ENCODE data around the gene A2M. TPM values are rescaled to one million over a fixed set of nuclear protein-coding genes. Genes with fewer than 3 reads are reported as not detected.

A2M gene
- total and polyA plus RNA-seq, 2 of the 13 experiments (the other 11 are each of a cell fraction or from before 2014, with no cell fraction given) = 2,807 to 6,551 TPM

DNA sequence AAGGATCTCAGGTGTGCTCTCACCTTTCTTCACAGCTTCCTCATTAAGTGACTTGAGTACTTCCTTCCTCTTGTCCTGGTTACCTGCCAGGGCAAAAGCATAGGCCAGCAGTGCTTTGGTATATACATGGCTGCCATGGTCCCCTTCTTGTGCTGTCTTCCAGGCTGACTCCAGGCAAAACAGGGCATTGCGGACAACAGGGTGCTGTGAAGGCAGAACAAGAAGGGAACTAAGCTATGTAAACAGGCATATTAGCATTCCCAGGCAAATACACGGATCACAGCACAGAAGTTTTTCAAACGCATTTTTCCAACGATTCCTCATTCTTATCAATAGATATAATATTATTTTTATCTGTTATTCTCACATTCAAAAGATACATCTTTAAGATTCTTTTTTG is 39.0 kb downstream of the A2M start:
- Histone ChIP-seq H3K4me1 (ENCODE audit: insufficient read depth, low read length) (peaks cover 20% of the 10 kb centered on the region), H4K20me1 (ENCODE audit: insufficient read depth, low read length) (peaks cover 40% of the 10 kb centered on the region), H3K27ac (ENCODE audit: extremely low read length, insufficient read depth, low read length) (no peak overlapping the region), H3K79me2 (ENCODE audit: insufficient read depth, low read length) (peaks cover 8% of the 10 kb centered on the region), H3K9me3 (ENCODE audit: low read length) (no peaks in the 10 kb centered on the region), H3K27me3 (ENCODE audit: control insufficient read depth in 1 of 2, insufficient read depth in 2 of 2, low read length in 2 of 2) (no peaks in the 10 kb centered on the region), H3K9ac (ENCODE audit: insufficient read depth, low read depth, low read length) (no peak overlapping the region), H3K36me3 (replicated peaks in 1 of 2; ENCODE audit: control insufficient read depth in 1 of 2, insufficient read depth in 2 of 2, low read length in 2 of 2) (peaks cover 38 to 96% of the 10 kb centered on the region in 2 experiments), H2AFZ (ENCODE audit: low read length) (no peak overlapping the region), H3K4me2 (ENCODE audit: low read depth, low read length) (no peak overlapping the region), H3K4me3 (replicated peaks in 1 of 3; ENCODE audit: insufficient read depth in 1 of 3, low read depth in 2 of 3, low read length in 3 of 3) (no peak overlapping the region)
- 98% methylated on average over 4 of the region's 4 CpGs for WGBS (ENCODE audit: low lambda C conversion rate)
- DNase-seq (ENCODE audit: low spot score) (no peak), ATAC-seq (peak; percentile 3; the same call in 1 of the 3 replicates), FAIRE-seq (no peak)
- no TSS peak for BruUV-seq (replicated peaks)
- POLR2A ChIA-PET = interaction anchor here (2.0 kb wide), 1 partner anchor 11 kb away, joined by 9 read pairs; no protein-coding TSS in a partner anchor
- in situ Hi-C loops (cut with HindIII; ENCODE audit: extremely low pct_ligation_motif_present, low pct_unique_long_range_greater_than_20kb) = no loop called here
- CTCF ChIA-PET (ENCODE audit: low intra/inter-chr PET ratio, low total read pairs) = no interaction called here
- intact Hi-C loops (cut with micrococcal nuclease; ENCODE audit: unreplicated experiment) = no loop called here
- TF ChIP-seq HOXA5 (CRISPR knock-in tag; IDR thresholded peaks at IDR 0.05) = no peak
- TF ChIP-seq IRX3 (CRISPR knock-in tag; IDR thresholded peaks at IDR 0.05; ENCODE audit: borderline replicate concordance, low read depth) = no peak
- TF ChIP-seq KLF11 (CRISPR knock-in tag; IDR thresholded peaks at IDR 0.05) = no peak
- peak; percentile 94 for TF ChIP-seq RBM22 (optimal IDR thresholded peaks at IDR 0.05; ENCODE audit: low read length)
- TF ChIP-seq MTF2 (CRISPR knock-in tag; IDR thresholded peaks at IDR 0.05; ENCODE audit: borderline replicate concordance) = no peak
- no peak for TF ChIP-seq HDAC6 (IDR thresholded peaks at IDR 0.05; ENCODE audit: low read depth, low read length)
- TF ChIP-seq ZNF251 (CRISPR knock-in tag; IDR thresholded peaks at IDR 0.05) = no peak
- TF ChIP-seq ZNF530 (CRISPR knock-in tag; IDR thresholded peaks at IDR 0.05; ENCODE audit: low read depth) = no peak
- TF ChIP-seq ZNF331 (CRISPR knock-in tag; IDR thresholded peaks at IDR 0.05) = no peak
- TF ChIP-seq, protein P1, sequence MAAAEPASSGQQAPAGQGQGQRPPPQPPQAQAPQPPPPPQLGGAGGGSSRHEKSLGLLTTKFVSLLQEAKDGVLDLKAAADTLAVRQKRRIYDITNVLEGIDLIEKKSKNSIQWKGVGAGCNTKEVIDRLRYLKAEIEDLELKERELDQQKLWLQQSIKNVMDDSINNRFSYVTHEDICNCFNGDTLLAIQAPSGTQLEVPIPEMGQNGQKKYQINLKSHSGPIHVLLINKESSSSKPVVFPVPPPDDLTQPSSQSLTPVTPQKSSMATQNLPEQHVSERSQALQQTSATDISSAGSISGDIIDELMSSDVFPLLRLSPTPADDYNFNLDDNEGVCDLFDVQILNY (CRISPR knock-in tag; conservative IDR thresholded peaks at IDR 0.05) = no peak
- TF ChIP-seq ZFY (CRISPR knock-in tag; IDR thresholded peaks at IDR 0.05) = no peak
- TF ChIP-seq, protein P2, sequence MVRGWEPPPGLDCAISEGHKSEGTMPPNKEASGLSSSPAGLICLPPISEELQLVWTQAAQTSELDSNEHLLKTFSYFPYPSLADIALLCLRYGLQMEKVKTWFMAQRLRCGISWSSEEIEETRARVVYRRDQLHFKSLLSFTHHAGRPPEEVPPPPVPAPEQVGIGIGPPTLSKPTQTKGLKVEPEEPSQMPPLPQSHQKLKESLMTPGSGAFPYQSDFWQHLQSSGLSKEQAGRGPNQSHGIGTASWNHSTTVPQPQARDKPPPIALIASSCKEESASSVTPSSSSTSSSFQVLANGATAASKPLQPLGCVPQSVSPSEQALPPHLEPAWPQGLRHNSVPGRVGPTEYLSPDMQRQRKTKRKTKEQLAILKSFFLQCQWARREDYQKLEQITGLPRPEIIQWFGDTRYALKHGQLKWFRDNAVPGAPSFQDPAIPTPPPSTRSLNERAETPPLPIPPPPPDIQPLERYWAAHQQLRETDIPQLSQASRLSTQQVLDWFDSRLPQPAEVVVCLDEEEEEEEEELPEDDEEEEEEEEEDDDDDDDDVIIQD (CRISPR knock-in tag; IDR thresholded peaks at IDR 0.05; ENCODE audit: low read depth) = no peak
- TF ChIP-seq ZNF773 (CRISPR knock-in tag; IDR thresholded peaks at IDR 0.05; ENCODE audit: borderline replicate concordance) = no peak
- no peak for TF ChIP-seq ZNF337 (CRISPR knock-in tag; IDR thresholded peaks at IDR 0.05; ENCODE audit: borderline replicate concordance, low read depth)
- TF ChIP-seq CBX5 (CRISPR knock-in tag; IDR thresholded peaks at IDR 0.05; ENCODE audit: borderline replicate concordance) = no peak
- TF ChIP-seq, protein P3, sequence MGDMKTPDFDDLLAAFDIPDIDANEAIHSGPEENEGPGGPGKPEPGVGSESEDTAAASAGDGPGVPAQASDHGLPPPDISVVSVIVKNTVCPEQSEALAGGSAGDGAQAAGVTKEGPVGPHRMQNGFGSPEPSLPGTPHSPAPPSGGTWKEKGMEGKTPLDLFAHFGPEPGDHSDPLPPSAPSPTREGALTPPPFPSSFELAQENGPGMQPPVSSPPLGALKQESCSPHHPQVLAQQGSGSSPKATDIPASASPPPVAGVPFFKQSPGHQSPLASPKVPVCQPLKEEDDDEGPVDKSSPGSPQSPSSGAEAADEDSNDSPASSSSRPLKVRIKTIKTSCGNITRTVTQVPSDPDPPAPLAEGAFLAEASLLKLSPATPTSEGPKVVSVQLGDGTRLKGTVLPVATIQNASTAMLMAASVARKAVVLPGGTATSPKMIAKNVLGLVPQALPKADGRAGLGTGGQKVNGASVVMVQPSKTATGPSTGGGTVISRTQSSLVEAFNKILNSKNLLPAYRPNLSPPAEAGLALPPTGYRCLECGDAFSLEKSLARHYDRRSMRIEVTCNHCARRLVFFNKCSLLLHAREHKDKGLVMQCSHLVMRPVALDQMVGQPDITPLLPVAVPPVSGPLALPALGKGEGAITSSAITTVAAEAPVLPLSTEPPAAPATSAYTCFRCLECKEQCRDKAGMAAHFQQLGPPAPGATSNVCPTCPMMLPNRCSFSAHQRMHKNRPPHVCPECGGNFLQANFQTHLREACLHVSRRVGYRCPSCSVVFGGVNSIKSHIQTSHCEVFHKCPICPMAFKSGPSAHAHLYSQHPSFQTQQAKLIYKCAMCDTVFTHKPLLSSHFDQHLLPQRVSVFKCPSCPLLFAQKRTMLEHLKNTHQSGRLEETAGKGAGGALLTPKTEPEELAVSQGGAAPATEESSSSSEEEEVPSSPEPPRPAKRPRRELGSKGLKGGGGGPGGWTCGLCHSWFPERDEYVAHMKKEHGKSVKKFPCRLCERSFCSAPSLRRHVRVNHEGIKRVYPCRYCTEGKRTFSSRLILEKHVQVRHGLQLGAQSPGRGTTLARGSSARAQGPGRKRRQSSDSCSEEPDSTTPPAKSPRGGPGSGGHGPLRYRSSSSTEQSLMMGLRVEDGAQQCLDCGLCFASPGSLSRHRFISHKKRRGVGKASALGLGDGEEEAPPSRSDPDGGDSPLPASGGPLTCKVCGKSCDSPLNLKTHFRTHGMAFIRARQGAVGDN (CRISPR knock-in tag; IDR thresholded peaks at IDR 0.05) = no peak
- TF ChIP-seq GFI1 (CRISPR knock-in tag; IDR thresholded peaks at IDR 0.05; ENCODE audit: borderline replicate concordance) = no peak
- TF ChIP-seq, protein P4, sequence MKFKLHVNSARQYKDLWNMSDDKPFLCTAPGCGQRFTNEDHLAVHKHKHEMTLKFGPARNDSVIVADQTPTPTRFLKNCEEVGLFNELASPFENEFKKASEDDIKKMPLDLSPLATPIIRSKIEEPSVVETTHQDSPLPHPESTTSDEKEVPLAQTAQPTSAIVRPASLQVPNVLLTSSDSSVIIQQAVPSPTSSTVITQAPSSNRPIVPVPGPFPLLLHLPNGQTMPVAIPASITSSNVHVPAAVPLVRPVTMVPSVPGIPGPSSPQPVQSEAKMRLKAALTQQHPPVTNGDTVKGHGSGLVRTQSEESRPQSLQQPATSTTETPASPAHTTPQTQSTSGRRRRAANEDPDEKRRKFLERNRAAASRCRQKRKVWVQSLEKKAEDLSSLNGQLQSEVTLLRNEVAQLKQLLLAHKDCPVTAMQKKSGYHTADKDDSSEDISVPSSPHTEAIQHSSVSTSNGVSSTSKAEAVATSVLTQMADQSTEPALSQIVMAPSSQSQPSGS (CRISPR knock-in tag; IDR thresholded peaks at IDR 0.05) = no peak
- TF ChIP-seq ARHGAP35 (CRISPR knock-in tag; IDR thresholded peaks at IDR 0.05; ENCODE audit: borderline replicate concordance) = no peak

Data from HepG2 (cell line).